HG02623 (cell line): ENCODE measurements around the gene SOCS1.
"Not testable (repeated sequence)": the region's sequence is repeated elsewhere in the genome, so short reads cannot be mapped to it uniquely, and the experiment has no call there.

ENCODE experiments used
- ATAC-seq: cut with Tn5 transposase; IDR thresholded peaks from one replicate; pipeline ENCODE4 v1.9.1; 2021; ENCODE audit warnings: moderate library complexity; ENCODE audit not compliant: unreplicated experiment

Gene SOCS1

GRCh38 chr16:11231367-11231970, 24.5 kb downstream of the SOCS1 start:
- ATAC-seq = no peak

- no peak for ATAC-seq
These were observed 26.1 kb downstream of the SOCS1 start for GRCh38 chr16:11229906-11230305.

- ATAC-seq = no peak
These were observed 26.6 kb downstream of the SOCS1 start for GRCh38 chr16:11229432-11229831.

GRCh38 chr16:11225677-11226549, 30.1 kb downstream of the SOCS1 start:
- ATAC-seq = no peak

- ATAC-seq = peak; percentile 75
These were observed 30.9 kb downstream of the SOCS1 start for GRCh38 chr16:11224894-11225676.

GRCh38 chr16:11224096-11224893, 31.7 kb downstream of the SOCS1 start:
- ATAC-seq = no peak

- ATAC-seq = not testable (repeated sequence)
These were observed 35.5 kb downstream of the SOCS1 start for GRCh38 chr16:11220507-11220906.

- ATAC-seq = no peak
These were observed 36.8 kb downstream of the SOCS1 start for GRCh38 chr16:11219178-11219577.

- ATAC-seq = no peak
These were observed 37.4 kb downstream of the SOCS1 start for GRCh38 chr16:11218604-11218962.

GRCh38 chr16:11217651-11218603, 38.1 kb downstream of the SOCS1 start:
- ATAC-seq = no peak

GRCh38 chr16:11215935-11216556, 40.0 kb downstream of the SOCS1 start:
- no peak for ATAC-seq

GRCh38 chr16:11213799-11214198, 42.2 kb downstream of the SOCS1 start:
- ATAC-seq = no peak

- no peak for ATAC-seq
These were observed 42.6 kb downstream of the SOCS1 start for GRCh38 chr16:11213373-11213772.

- no peak for ATAC-seq
These were observed 43.2 kb downstream of the SOCS1 start for GRCh38 chr16:11212798-11213196.

- no peak for ATAC-seq
These were observed 43.8 kb downstream of the SOCS1 start for GRCh38 chr16:11211977-11212797.

- ATAC-seq = no peak
These were observed 44.7 kb downstream of the SOCS1 start for GRCh38 chr16:11211061-11211976.

GRCh38 chr16:11210260-11210659, 45.7 kb downstream of the SOCS1 start:
- no peak for ATAC-seq
